WERI-Rb-1 (cell line): ENCODE results near the gene UBE2D2.
A peak's percentile ranks its signal among the peaks of the same experiment; 100 is the strongest.

Experiments used
- DNase-seq: peaks from one replicate; pipeline ENCODE4 v3.0.0-alpha.2; 2020
- H3K27ac ChIP-seq: fragments of 250-450 bp; sonication (Bioruptor Pico); 2 replicates; pipeline ENCODE4 v1.5.1; 2020; ENCODE audit warnings: mild to moderate bottlenecking, moderate library complexity
- H3K27me3 ChIP-seq: fragments of 250-450 bp; sonication (Bioruptor Pico); 2 replicates; pipeline ENCODE4 v1.5.1; 2021; ENCODE audit warnings: mild to moderate bottlenecking, low read depth, moderate library complexity; ENCODE audit not compliant: insufficient read depth, severe bottlenecking
- H3K36me3 ChIP-seq: fragments of 250-450 bp; sonication (Bioruptor Pico); 2 replicates; pipeline ENCODE4 v1.5.1; 2020; ENCODE audit warnings: mild to moderate bottlenecking, moderate library complexity
- H3K4me3 ChIP-seq: 2 replicates; pipeline ENCODE4 v1.5.1; 2011; ENCODE audit warnings: low read depth, mild to moderate bottlenecking, control low read depth, low read length
- H3K9me3 ChIP-seq: fragments of 250-450 bp; sonication (Bioruptor Pico); 2 replicates; pipeline ENCODE4 v1.5.1; 2021; ENCODE audit warnings: mild to moderate bottlenecking, moderate library complexity; ENCODE audit not compliant: severe bottlenecking
- TF ChIP-seq, protein P1 (sequence below): IDR thresholded peaks from 2 replicates; pipeline ENCODE4 v1.5.1; 2011; ENCODE audit warnings: low read depth, mild to moderate bottlenecking, control low read depth, inconsistent platforms, low read length

Gene UBE2D2

GRCh38 chr5:139653616-139654015 is 92.5 kb downstream of the UBE2D2 start:
- Histone ChIP-seq H3K9me3 (no peaks in the 10 kb centered on the region), H3K4me3 (no peak overlapping the region), H3K36me3 (peaks cover 38% of the 10 kb centered on the region), H3K27ac (peak overlapping the region; percentile 60), H3K27me3 (no peaks in the 10 kb centered on the region)
- TF ChIP-seq, protein P1, sequence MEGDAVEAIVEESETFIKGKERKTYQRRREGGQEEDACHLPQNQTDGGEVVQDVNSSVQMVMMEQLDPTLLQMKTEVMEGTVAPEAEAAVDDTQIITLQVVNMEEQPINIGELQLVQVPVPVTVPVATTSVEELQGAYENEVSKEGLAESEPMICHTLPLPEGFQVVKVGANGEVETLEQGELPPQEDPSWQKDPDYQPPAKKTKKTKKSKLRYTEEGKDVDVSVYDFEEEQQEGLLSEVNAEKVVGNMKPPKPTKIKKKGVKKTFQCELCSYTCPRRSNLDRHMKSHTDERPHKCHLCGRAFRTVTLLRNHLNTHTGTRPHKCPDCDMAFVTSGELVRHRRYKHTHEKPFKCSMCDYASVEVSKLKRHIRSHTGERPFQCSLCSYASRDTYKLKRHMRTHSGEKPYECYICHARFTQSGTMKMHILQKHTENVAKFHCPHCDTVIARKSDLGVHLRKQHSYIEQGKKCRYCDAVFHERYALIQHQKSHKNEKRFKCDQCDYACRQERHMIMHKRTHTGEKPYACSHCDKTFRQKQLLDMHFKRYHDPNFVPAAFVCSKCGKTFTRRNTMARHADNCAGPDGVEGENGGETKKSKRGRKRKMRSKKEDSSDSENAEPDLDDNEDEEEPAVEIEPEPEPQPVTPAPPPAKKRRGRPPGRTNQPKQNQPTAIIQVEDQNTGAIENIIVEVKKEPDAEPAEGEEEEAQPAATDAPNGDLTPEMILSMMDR, result no peak
- DNase-seq, result peak; percentile 72

DNA sequence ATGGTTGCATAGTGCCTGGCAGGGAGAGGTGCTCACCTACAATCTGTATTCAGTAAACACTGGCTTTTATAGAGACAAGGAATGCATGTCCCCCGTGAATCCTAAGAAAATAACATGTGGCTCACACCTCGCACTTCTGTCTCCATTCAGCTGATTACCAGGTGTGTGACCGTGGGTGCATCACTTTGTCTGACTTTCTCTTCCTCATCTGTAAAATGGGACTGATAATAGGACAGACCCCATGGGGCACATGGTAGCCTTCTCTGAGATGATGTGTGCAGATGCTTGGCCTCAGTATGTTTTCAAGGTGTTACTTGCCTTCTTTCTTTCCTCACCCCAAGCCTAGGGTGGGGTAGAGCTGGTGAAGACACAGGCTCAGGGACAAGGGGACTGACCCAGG is 93.3 kb downstream of the UBE2D2 start:
- peaks cover 36% of the 10 kb centered on the region for H3K36me3 ChIP-seq
- H3K27ac ChIP-seq, result peak overlapping the region; percentile 60
- H3K27me3 ChIP-seq, result no peaks in the 10 kb centered on the region
- TF ChIP-seq, protein P1, result no peak
- DNase-seq, result no peak
- H3K9me3 ChIP-seq, result no peaks in the 10 kb centered on the region
- H3K4me3 ChIP-seq, result no peak overlapping the region

DNA sequence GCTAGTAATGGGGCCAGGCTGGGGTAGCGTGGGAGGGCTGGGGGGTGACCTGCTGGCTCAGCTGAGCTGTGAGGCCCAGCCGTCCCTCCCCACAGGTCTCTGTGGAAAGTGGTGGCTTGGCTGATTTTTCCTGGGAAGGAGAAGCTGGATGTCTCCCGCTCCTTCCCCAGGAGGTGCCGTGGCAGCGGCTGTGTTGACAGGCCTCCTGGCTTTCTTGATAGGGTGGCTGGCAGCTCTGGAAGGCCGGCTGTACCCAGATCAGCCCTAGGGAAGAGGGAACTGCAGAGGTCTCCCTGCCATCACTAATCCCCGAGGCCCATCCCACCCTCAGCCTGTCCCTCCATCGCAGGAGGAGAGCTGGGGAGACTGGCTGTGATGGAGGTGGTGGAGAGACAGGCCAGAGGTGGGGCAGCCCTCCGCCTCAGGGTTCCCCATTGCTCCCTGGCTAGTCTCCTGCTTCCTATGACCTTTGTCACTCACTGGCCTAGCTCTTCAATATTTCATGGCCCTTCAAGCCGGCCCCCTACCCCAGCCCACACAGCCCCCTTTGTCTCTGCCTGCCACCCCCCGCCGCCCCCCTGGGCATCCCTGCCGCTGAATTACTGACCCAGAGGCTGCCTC is 93.8 kb downstream of the UBE2D2 start:
- peak overlapping the region; percentile 60 for H3K27ac ChIP-seq
- DNase-seq, result peak; percentile 73
- TF ChIP-seq, protein P1, result 0 out of 2 replicates have a peak, but pooled peaks have one; percentile 14
- peaks cover 31% of the 10 kb centered on the region for H3K36me3 ChIP-seq
- no peak overlapping the region for H3K4me3 ChIP-seq
- no peaks in the 10 kb centered on the region for H3K9me3 ChIP-seq
- no peaks in the 10 kb centered on the region for H3K27me3 ChIP-seq

- H3K27me3 ChIP-seq, result no peaks in the 10 kb centered on the region
- H3K4me3 ChIP-seq, result no peak overlapping the region
- DNase-seq, result no peak
- no peak overlapping the region for H3K27ac ChIP-seq
- TF ChIP-seq, protein P1, result no peak
- H3K9me3 ChIP-seq, result no peaks in the 10 kb centered on the region
- H3K36me3 ChIP-seq, result peaks cover 26% of the 10 kb centered on the region
These were observed 94.7 kb downstream of the UBE2D2 start for GRCh38 chr5:139655727-139656271.

DNA sequence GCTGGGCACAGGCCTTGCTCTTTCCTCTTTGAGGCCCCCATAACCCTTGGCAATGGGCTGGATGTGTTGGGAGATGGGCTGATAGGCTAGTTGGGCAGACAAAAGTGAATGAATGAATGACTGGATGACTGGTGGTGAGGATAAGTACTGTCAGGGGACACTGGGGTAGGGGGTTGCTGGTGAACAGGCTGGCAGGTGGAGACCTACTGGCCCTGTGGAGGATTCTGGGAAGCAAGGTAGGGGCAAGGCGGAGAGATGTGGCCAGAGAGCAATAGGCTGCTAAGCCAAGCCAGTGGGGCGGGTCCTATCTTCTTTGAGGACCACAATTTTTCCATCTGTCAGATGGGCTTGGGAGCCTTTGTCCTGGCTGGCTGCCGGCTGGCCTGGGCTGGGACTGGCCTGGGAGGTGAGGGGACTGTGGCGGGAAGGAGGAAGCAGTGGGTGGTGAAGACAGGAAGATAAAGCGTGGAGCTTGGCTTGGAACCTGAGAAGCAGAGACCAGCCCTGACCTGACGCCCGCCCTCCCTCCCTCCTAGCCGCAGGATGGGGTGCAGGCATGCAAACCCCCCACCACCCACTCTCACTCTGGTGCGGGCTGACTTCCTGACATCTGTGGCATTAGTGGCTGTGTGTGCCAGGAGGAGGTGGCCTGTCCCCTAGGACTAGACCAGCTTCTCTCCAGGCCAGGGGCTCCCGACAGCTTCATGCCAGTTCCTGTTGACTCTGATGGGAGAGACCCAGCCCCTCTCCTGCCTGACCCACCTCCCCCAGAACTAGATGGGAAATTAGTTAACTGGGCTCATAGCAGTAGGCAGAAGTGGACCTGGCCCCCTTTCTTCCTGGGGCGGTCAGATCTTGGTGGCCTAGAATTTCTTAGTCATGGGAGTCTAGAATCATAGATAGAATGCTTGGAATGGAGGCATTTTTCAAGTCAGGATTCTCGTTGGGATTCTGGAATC is 96.5 kb downstream of the UBE2D2 start:
- peaks cover 29% of the 10 kb centered on the region for H3K36me3 ChIP-seq
- H3K4me3 ChIP-seq, result no peak overlapping the region
- H3K9me3 ChIP-seq, result no peaks in the 10 kb centered on the region
- TF ChIP-seq, protein P1, result no peak
- H3K27ac ChIP-seq, result peak overlapping the region; percentile 28
- DNase-seq, result no peak
- H3K27me3 ChIP-seq, result no peaks in the 10 kb centered on the region
